Brain microvascular endothelial cell (primary cell): Measurements from ENCODE around the gene PKM.
"Not testable (repeated sequence)": the region's sequence is repeated elsewhere in the genome, so short reads cannot be mapped to it uniquely, and the experiment has no call there.

Experiments used
- DNase-seq: peaks from one replicate; pipeline ENCODE4 v3.0.0-alpha.2; 2020
- H3K27ac ChIP-seq: fragments of 250-450 bp; sonication (Bioruptor Pico); 2 replicates; pipeline ENCODE4 v1.5.1; 2020; ENCODE audit warnings: mild to moderate bottlenecking, moderate library complexity
- H3K27me3 ChIP-seq: fragments of 250-450 bp; sonication (Bioruptor Pico); replicated peaks from 2 replicates; pipeline ENCODE4 v1.5.1; 2020; ENCODE audit warnings: mild to moderate bottlenecking
- H3K36me3 ChIP-seq: fragments of 250-450 bp; sonication (Bioruptor Pico); replicated peaks from 2 replicates; pipeline ENCODE4 v1.5.1; 2020; ENCODE audit warnings: mild to moderate bottlenecking
- H3K4me3 ChIP-seq: 2 replicates; pipeline ENCODE4 v1.5.1; 2011; ENCODE audit warnings: low read depth, mild to moderate bottlenecking, control low read depth, low read length, moderate library complexity
- CTCF ChIP-seq: IDR thresholded peaks from 2 replicates; pipeline ENCODE4 v1.5.1; 2011; ENCODE audit warnings: low read depth, mild to moderate bottlenecking, moderate library complexity, low read length, control low read depth, inconsistent platforms; ENCODE audit errors: missing control alignments
- in situ Hi-C: cut with HindIII; loops from 2 replicates; pipeline ENCODE4 v1.10.0; 2017; ENCODE audit warnings: low sequenced_read_pairs, low pct_ligation_motif_present

PKM gene

GRCh38 chr15:72173864-72174550 lies 57.0 kb downstream of the PKM start:
- Histone ChIP-seq H3K27ac (no peak overlapping the region), H3K4me3 (no peak overlapping the region), H3K27me3 (peaks cover 4% of the 10 kb centered on the region), H3K36me3 (no peaks in the 10 kb centered on the region)
- DNase-seq, result no peak
- no peak for TF ChIP-seq CTCF
- in situ Hi-C loops, result no loop called here

- in situ Hi-C loops, result no loop called here
- H3K27me3 ChIP-seq, result peaks cover 4% of the 10 kb centered on the region
- no peak for DNase-seq
- no peak for TF ChIP-seq CTCF
- no peaks in the 10 kb centered on the region for H3K36me3 ChIP-seq
- no peak overlapping the region for H3K27ac ChIP-seq
- no peak overlapping the region for H3K4me3 ChIP-seq
Observed at GRCh38 chr15:72173401-72173800, 57.6 kb downstream of the PKM start.

- in situ Hi-C loops, result no loop called here
- Histone ChIP-seq H3K4me3 (no peak overlapping the region), H3K36me3 (no peaks in the 10 kb centered on the region), H3K27ac (no peak overlapping the region), H3K27me3 (peaks cover 4% of the 10 kb centered on the region)
- no peak for DNase-seq
- no peak for TF ChIP-seq CTCF
Observed at GRCh38 chr15:72172796-72173195, 58.2 kb downstream of the PKM start.

GRCh38 chr15:72171978-72172377 lies 59.0 kb downstream of the PKM start:
- H3K4me3 ChIP-seq, H3K27me3 ChIP-seq, DNase-seq, in situ Hi-C loops, H3K36me3 ChIP-seq, H3K27ac ChIP-seq: not testable (repeated sequence)

- DNase-seq, result no peak
- Histone ChIP-seq H3K4me3 (no peak overlapping the region), H3K27me3 (peaks cover 4% of the 10 kb centered on the region), H3K27ac (no peak overlapping the region), H3K36me3 (no peaks in the 10 kb centered on the region)
- TF ChIP-seq CTCF, result no peak
- in situ Hi-C loops, result no loop called here
Observed at GRCh38 chr15:72170691-72171090, 60.3 kb downstream of the PKM start.

- no peak for DNase-seq
- Histone ChIP-seq H3K27me3 (peaks cover 4% of the 10 kb centered on the region), H3K4me3 (no peak overlapping the region), H3K27ac (no peak overlapping the region), H3K36me3 (no peaks in the 10 kb centered on the region)
- in situ Hi-C loops, result no loop called here
- no peak for TF ChIP-seq CTCF
Observed at GRCh38 chr15:72169921-72170611, 60.9 kb downstream of the PKM start.
